Endothelial cell of hepatic sinusoid (primary cell): Measurements from ENCODE around the gene RSPO1.
"Not testable (repeated sequence)": the region's sequence is repeated elsewhere in the genome, so short reads cannot be mapped to it uniquely, and the experiment has no call there.

Experiments
- in situ Hi-C: cut with HindIII; loops from 2 replicates; pipeline ENCODE4 v1.10.0; 2017; ENCODE audit warnings: low sequenced_read_pairs

RSPO1 gene

DNA sequence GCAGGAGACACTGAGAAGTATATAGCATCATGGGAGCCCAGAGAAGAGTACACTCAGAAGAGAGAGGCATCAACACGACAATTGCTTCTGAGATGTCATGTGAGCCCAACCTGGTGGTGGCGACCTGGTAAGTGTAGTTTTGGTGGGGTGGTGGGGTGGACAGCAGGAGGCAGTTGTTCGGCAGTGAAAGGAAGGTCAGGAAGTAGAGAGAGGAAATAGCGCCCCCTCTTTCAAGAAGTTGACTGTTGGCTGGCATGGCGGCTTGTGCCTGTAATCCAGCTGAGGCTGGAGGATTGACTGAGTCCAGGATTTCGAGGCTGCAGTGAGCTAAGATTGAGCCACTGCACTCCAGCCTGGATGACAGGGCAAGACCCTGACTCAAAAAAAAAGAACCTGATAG is 12.6 kb downstream of the RSPO1 start:
- in situ Hi-C loops: no loop called here

GRCh38 chr1:37621326-37621870 is 13.3 kb downstream of the RSPO1 start:
- in situ Hi-C loops: no loop called here

DNA sequence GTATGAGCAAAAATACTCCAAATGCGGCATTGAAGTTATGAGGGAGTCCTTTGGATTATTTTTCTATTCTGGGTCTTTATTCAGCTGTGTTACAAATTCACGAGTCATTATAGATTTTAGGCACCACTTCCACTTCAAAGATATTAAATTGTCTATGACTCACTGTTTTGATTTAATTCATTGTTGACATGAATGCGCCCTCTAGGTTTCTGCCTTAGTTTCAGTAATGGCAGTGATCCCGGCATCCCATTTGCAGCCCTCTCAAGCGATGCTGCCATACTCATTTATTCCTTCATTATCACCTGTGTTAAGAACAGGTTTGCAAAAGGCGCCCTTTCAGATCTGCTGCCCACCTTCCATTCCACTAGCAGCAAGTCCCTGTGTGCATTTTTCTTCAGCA is 14.0 kb downstream of the RSPO1 start:
- in situ Hi-C loops: no loop called here

GRCh38 chr1:37616330-37616729 is 18.4 kb downstream of the RSPO1 start:
- in situ Hi-C loops: no loop called here

- in situ Hi-C loops: no loop called here
Observed at GRCh38 chr1:37614105-37614504, 20.6 kb downstream of the RSPO1 start.

DNA sequence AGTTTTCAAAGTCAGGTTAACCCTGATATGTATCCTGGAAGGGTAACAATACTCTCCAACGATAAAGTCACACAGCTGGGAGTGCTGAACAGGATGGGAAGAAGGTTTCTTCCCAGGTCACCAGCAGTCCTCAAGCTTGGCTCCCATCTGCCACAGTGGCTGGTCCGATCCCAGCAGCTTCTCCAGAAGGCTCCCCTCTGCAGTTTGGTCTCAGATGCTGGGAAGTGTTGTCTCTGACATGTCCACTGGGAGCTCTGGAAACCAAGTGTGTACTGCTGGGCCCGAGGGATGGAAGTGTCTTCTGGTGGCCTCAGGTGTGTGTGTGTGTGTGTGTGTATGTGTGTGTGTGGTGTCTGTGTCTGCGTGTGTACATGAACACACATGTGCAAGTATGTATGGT is 22.5 kb downstream of the RSPO1 start:
- in situ Hi-C loops: no loop called here

DNA sequence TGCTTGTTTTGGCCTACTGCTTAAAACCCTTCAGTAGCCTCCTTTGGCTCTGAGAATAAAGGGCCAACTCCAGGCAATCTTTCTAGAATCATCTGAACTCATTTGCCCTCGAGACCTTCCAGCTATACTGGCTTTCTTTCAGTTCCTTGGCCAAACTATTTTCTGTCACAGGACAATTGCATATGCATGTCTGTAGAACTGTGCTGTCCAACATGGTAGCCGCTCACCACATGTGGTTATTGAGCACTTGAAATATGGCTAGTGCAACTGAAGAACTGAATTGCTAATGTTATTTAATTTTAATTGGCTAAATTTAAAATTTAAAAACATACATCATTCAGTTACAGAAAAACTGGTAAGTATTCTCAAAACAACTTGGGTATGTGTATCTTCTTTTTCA is 24.7 kb downstream of the RSPO1 start:
- in situ Hi-C loops: no loop called here

GRCh38 chr1:37609002-37609401 is 25.7 kb downstream of the RSPO1 start:
- in situ Hi-C loops: no loop called here

GRCh38 chr1:37606481-37607263 is 28.0 kb downstream of the RSPO1 start:
- in situ Hi-C loops: no loop called here

DNA sequence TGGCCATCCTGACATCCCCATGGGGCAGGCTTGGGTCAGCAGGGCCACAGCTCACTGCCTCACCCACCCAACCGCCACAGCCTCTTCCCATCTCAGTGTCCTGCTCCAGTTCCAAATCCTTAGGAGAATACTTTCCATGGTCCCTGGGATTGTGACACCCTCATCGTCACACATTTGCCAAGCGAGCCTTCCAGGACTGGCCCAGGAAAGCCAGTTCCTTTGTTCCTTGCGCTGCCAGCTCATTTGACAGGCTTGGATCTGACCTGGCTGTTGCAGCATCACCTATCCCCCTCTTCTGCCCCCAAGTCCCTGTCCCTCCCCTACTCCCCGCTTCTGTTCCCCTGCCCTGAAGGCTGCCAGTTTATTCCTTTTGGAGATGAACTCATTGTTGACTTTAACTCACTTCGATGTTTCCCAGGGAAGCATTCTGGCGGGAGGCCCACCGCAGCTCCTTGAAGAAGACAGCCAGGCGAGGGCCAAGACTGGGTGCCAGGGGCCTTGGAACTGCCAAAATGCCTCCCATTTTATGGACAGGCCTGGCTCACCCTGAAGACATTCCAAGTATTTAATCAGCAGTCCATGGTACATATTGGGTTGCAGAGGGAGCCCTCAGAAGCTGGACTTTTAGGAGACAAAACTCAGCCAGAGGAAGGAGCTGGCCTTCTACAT is 28.8 kb downstream of the RSPO1 start:
- in situ Hi-C loops: no loop called here

DNA sequence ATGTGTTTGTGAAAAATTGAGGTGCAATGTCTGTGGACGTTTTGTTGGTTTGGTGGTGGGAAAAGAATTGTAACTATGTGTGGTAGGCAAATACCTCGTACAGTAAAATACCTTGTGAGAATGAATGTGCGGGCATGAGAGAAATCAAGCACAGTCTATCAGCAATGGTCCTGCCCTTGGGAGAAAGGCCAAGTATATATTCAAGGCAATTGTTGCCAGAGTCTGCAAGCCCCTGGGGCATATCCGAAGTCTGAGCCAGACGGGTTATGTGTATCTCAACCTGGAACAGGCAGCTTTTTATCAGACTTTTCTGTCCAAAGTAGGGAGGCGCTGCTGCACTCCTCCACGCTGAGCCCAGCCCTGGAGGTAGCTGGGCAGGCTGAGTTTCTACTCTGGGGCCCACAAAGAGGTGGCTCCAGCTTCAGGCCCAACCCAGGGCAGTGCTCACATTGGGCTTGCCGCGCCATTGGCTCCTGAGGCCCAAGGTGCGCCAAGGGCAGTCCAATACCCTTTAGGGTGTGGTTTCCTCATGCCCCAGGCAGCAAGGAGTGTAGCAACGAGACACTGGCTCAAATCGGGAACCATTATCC is 29.5 kb downstream of the RSPO1 start:
- in situ Hi-C loops: no loop called here

DNA sequence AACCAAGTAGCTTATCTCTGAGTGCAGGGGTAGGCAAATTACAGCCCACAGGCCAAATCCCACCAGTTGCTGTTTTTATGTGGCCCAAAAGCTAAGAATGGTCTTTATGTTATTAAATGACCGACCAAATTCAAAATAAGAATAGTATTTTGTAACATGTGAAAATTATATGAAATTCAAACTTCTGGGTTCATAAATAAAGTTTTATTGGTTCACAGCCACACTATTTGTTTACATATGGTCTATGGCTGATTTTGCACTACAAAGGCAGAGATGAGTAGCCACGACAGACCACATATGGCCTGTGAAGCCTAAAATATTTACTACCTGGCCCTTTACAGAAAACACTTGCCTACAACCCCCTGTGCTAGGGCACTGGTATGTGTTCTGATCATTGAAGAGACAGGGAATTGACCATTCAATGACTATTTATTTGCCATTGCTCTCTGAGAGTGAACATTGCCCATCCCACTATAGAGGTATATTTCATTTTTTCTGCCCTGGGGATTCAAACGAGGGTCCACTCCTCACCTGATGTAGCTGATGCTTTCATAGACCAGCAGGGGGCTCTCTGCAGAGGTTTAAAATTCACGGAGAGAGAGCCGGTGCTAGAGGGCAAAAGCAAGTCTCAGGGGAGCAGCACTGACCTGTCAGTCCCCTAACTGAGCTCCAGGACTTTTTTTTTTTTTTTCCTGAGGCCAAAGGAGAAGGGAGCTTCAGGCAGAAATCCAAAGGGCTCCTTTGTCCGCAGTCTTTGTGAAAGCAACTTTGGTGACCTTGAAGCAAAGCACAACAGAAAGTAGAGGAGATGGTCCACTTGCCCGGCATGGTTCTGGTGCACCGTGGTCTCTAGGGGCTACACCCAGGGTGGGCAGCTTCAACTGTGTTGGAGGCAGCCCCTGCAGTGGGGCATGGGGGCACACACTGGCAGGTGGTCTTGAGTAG is 31.7 kb downstream of the RSPO1 start:
- in situ Hi-C loops: no loop called here

DNA sequence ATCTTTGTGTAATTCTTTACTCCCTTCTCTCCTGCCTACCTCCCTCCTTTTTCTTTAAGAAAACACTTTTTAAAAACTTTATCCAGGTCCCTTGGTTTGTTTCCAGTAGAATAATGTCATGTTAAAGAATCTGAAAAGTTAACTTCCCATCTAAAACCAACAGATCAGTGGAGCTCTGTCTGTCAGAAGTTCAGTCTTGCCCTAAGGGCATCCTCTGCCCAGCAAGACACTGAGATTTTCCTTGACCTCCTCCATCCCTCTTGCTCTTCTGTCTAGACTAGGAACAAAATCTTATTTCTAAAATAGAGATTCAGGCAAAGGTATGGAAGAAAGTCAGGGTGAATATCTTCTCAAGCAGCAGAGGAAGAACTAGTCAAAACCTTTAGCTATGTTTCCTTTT is 33.3 kb downstream of the RSPO1 start:
- in situ Hi-C loops: no loop called here

DNA sequence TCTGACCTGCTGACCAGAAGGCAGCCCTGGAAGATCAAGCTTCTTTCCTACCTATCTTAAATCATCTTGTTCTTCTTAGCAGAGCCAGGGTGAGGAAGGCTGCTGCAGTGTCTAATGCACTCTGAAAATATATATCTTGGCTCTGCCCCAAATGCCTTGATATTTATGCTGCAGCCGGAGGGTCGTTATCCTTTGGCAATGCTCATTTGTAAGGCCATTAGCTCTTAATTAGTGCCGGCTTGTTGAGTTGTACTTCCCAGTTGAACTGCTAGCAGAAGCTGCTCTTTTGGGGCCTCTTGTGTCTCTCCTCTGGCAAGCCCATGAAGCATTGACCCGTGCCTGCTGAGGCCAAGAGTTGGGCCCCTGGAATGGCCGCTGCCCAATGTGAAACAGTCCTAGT is 34.8 kb downstream of the RSPO1 start:
- in situ Hi-C loops: loop anchor here (5.0 kb wide), 3 partner anchors 82 to 143 kb away; no protein-coding TSS in a partner anchor

DNA sequence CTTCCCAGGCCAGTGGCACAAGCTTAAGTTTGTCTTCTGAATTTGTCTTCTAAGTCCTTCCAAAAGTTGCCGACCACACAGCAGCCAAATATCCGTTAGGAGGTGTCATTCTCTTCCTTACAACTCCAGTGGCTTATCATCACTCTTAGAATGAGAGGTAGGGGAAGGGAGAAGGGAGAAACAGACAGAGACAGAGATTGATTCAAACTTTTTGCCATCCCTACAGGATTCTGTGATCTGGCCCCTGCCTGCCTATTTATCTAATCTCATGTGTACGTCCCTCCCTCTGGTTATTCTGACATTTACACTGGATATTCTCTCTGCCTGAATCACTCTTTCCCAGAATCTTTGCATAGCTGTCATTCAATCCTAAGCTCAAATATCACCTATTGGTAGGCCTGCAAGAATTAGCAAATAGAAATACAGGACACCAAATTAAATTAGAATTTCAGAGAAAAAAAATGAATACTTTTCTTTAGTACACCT is 38.5 kb downstream of the RSPO1 start:
- in situ Hi-C loops: loop anchor here (5.0 kb wide), 3 partner anchors 86 to 139 kb away; no protein-coding TSS in a partner anchor

DNA sequence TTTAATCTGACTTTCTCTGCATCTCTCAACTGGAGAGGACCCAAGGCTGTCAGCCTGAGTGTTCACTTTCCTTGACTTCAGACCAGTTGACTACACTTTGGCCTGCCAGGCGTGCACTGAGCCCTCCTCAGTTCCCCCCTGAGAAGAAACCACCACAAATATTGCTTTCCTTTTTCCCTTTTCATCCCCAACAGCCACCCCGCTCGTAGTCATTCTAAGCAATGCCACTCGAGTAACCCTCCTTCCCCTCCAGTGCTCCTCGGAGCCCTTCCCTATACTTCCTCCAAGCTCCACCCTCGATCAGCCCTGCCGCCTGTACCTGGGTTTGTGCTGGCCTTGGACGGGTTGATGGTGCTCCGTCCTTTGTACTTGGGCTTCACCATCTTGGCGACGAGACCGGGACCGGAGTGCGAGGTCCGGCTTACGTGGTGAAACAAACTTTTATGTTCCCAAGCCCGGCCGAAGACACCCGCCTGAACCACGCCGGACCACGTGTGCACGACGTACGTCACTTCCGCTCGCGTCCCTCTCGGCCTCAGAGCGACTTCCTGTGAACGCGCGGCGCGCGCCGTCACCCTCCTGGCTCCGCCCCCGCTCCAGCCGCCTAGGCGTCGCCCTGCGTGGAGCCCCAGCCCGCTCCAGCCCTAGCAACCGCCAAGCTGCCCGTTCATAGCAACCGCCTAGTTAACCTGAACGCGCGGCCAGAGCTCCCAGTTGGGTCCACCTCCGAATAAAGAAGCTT is 39.1 kb downstream of the RSPO1 start, which contains the start of gene GNL2:
TSS of gene GNL2 (minus strand) at position 498 of the 742 bp plus-strand sequence. CDS start at position 383, 115 bp downstream.
- in situ Hi-C loops: loop anchor here (5.0 kb wide), 3 partner anchors 87 to 138 kb away; no protein-coding TSS in a partner anchor

DNA sequence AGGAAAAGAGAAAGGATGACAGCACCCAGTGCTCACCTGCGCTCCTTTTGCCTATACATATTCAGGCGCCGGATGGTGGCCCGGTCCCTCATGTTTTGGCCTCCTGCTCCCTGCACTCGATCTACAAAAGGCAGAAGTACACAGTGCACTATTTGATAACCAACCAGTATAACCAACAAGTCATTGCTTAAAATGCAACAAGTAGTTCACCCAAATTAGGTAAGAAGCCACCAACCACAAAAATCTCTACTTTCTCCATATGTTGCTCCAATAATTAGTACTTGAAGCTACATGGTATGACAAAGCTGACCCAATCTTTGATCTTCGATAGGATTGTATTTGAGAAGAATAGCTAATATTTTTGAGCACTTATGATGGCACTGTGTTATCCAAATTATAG is 41.0 kb downstream of the RSPO1 start:
- in situ Hi-C loops: no loop called here

- in situ Hi-C loops: no loop called here
Observed at GRCh38 chr1:37588939-37589338, 45.8 kb downstream of the RSPO1 start.

DNA sequence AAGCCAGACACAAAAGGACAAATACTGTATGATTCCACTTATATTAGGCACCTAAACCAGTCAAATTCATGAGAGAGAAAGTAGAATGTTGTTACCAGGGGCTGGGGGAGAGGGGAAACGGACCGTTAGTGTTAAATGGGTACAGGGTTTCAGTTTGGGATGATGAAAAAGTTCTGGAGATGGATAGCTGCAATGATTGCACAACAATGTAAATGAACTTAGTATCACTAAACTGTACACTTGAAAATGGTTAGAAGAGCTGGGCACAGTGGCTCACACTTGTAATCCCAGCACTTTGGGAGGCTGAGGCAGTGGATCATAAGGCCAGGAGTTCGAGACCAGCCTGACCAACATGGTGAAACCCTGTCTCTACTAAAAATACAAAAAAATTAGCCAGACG is 50.1 kb downstream of the RSPO1 start:
- in situ Hi-C loops: not testable (repeated sequence)

DNA sequence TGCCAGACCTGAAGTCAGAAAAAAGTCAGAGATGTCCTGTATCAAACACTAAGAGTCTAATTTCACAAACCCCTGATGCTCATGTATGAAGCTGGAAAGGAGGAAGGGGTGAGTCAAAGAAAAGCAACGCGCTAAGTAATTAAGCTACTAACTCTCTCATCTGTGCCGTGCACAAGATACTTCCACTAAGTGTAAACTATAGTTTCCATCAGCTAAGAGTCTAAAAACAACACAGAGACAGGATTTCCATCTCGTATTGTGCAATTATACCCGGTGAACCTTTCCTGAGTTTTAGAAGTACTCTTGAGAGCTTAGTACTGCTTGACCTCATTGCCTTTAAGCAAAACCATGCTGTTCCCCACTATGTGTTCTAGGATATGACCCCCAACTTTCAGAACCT is 59.0 kb downstream of the RSPO1 start:
- in situ Hi-C loops: no loop called here
